ENCODE data around the gene TMEM151A.

DNA sequence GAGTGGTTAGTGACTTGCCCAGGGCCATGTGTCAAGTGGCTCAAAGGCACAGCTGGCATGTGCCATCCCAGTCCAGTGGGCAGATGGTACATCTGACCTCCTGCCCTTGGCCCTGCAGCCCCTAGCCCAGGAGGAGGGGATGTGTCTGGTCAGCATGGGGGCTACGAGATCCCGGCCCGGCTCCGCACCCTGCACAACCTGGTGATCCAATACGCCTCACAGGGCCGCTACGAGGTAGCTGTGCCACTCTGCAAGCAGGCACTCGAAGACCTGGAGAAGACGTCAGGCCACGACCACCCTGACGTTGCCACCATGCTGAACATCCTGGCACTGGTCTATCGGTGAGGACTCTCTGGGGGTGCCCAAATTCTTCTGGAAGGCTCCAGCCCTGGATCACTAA is 29.0 kb upstream of the TMEM151A start:
- TF ChIP-seq, protein P1, sequence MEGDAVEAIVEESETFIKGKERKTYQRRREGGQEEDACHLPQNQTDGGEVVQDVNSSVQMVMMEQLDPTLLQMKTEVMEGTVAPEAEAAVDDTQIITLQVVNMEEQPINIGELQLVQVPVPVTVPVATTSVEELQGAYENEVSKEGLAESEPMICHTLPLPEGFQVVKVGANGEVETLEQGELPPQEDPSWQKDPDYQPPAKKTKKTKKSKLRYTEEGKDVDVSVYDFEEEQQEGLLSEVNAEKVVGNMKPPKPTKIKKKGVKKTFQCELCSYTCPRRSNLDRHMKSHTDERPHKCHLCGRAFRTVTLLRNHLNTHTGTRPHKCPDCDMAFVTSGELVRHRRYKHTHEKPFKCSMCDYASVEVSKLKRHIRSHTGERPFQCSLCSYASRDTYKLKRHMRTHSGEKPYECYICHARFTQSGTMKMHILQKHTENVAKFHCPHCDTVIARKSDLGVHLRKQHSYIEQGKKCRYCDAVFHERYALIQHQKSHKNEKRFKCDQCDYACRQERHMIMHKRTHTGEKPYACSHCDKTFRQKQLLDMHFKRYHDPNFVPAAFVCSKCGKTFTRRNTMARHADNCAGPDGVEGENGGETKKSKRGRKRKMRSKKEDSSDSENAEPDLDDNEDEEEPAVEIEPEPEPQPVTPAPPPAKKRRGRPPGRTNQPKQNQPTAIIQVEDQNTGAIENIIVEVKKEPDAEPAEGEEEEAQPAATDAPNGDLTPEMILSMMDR (IDR thresholded peaks at IDR 0.05; ENCODE audit: low read depth, low read length, missing input control), result no peak
- TF ChIP-seq, protein P2, sequence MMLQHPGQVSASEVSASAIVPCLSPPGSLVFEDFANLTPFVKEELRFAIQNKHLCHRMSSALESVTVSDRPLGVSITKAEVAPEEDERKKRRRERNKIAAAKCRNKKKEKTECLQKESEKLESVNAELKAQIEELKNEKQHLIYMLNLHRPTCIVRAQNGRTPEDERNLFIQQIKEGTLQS (IDR thresholded peaks at IDR 0.05), result no peak
- TF ChIP-seq, protein P3, sequence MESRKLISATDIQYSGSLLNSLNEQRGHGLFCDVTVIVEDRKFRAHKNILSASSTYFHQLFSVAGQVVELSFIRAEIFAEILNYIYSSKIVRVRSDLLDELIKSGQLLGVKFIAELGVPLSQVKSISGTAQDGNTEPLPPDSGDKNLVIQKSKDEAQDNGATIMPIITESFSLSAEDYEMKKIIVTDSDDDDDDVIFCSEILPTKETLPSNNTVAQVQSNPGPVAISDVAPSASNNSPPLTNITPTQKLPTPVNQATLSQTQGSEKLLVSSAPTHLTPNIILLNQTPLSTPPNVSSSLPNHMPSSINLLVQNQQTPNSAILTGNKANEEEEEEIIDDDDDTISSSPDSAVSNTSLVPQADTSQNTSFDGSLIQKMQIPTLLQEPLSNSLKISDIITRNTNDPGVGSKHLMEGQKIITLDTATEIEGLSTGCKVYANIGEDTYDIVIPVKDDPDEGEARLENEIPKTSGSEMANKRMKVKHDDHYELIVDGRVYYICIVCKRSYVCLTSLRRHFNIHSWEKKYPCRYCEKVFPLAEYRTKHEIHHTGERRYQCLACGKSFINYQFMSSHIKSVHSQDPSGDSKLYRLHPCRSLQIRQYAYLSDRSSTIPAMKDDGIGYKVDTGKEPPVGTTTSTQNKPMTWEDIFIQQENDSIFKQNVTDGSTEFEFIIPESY (IDR thresholded peaks at IDR 0.05), result no peak
- no peak for TF ChIP-seq JUND (IDR thresholded peaks at IDR 0.05)
- TF ChIP-seq RXRA (IDR thresholded peaks at IDR 0.05), result no peak
- TF ChIP-seq MAX (IDR thresholded peaks at IDR 0.05), result no peak
- no peak for TF ChIP-seq FOXA1 (IDR thresholded peaks at IDR 0.05)
- TF ChIP-seq SP1 (IDR thresholded peaks at IDR 0.05), result no peak
- TF ChIP-seq RAD21 (IDR thresholded peaks at IDR 0.05), result no peak
- TF ChIP-seq REST (IDR thresholded peaks at IDR 0.05), result no peak
- no peak for TF ChIP-seq GABPA (IDR thresholded peaks at IDR 0.05 in 1 of 2, conservative IDR thresholded peaks at IDR 0.05 in 1 of 2)

Measured in liver (tissue), 3 donors.